Measurements from ENCODE around the gene ZNF229.

The ZNF229 gene

GRCh38 chr19:44435441-44435840 lies 12.8 kb downstream of the ZNF229 start:
- TF ChIP-seq, protein P1, sequence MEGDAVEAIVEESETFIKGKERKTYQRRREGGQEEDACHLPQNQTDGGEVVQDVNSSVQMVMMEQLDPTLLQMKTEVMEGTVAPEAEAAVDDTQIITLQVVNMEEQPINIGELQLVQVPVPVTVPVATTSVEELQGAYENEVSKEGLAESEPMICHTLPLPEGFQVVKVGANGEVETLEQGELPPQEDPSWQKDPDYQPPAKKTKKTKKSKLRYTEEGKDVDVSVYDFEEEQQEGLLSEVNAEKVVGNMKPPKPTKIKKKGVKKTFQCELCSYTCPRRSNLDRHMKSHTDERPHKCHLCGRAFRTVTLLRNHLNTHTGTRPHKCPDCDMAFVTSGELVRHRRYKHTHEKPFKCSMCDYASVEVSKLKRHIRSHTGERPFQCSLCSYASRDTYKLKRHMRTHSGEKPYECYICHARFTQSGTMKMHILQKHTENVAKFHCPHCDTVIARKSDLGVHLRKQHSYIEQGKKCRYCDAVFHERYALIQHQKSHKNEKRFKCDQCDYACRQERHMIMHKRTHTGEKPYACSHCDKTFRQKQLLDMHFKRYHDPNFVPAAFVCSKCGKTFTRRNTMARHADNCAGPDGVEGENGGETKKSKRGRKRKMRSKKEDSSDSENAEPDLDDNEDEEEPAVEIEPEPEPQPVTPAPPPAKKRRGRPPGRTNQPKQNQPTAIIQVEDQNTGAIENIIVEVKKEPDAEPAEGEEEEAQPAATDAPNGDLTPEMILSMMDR (IDR thresholded peaks at IDR 0.05) = no peak

DNA sequence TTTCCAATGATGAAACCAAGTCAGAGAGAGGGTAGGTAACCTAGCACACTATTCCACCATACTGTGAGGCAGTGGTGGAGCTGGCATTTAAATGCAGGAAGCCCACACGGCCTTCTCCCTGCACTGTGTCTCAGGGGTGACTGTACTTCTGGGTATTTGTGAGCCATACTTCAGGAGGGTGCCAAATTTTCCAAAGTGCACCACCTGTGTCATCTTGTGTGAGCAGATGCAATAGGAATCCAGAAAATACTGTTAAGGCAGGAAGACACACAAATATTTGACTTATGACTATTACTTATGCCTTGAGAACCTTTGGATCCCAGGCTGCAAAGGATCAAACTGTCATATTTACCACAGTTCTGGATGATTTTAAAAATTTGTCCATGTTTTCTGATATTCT lies 17.3 kb downstream of the ZNF229 start:
- TF ChIP-seq, protein P1 (IDR thresholded peaks at IDR 0.05) = no peak

GRCh38 chr19:44401139-44402115 lies 46.8 kb downstream of the ZNF229 start, which contains the start of gene ZNF285:
TSS of gene ZNF285 (minus strand) at chr19:44401608. CDS start at chr19:44397213, 4,395 bp downstream.
- TF ChIP-seq, protein P1 (IDR thresholded peaks at IDR 0.05) = no peak
